Measurements from ENCODE around the gene ARNT2.
"Not testable (repeated sequence)": the region's sequence is repeated elsewhere in the genome, so short reads cannot be mapped to it uniquely, and the experiment has no call there.

The ARNT2 gene

GRCh38 chr15:80633221-80633620 is 229.0 kb downstream of the ARNT2 start:
- DNase-seq, result no peak

DNA sequence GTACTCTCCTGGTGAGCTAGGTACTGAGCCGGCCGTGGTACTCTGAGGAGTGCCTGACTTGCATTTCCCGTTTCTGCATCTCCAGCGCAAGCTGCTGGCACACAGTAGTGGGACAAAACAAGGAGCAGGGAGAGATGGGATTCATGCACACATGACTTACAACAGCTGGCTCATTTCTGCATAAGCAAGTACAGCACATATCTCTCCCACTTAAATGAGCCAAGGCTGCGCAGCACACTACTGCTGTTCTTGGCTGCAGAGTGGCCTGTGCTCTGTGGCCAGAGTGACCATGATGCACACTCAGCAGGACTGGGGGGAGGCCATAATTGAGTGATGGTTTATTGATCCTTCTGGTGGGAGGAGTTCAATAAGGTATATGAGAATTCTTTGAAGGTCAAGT is 231.8 kb downstream of the ARNT2 start:
- DNase-seq, result no peak

DNA sequence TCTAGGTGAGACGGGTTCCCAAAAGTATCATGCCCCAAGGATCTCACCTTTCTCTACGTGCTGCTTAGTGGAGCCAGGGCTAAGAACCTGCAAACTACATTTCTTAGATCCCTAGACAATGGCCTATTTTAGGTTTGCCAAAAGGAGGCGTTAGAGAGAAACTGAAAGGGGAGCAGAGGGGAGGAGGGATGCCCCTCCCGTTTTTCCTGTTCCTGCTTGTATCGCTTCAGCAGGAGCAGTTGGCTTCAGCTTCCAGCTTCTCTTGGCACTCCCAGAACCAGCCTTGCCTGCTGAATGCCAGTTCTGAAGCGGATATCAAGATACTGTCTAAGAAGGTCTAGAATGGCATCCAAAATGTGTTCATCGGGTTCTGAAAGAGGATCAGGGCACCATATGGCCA is 232.5 kb downstream of the ARNT2 start:
- no peak for DNase-seq

- no peak for DNase-seq
These were observed 233.6 kb downstream of the ARNT2 start for GRCh38 chr15:80637747-80638146.

DNA sequence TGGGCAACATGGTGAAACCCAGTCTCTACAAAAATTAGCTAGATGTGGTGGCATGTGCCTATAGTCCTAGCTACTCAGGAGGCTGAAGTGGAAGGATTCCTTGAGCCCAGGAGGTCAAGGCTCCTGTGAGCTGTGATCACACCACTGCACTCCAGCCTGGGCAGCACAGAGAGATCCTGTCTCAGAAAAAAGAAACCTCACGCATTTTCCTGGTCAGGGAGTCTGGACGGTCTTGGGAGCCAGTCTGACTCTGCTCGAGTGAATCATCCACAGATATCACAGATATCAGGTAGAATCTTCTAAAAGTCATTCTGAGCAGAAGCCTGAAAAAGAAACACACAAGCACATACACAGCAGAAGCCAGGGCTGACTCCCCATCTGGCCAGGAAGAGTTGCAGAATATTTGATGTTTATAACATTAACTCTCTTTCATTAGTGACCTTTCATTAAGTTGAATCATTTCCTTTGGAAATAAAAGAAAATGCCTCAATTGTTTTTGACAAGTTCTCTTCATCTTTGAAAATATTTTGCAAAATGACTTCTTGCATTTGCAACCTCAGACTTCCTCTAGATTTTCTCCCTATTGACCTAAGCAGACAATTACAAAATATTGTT is 234.5 kb downstream of the ARNT2 start:
- DNase-seq, result no peak

DNA sequence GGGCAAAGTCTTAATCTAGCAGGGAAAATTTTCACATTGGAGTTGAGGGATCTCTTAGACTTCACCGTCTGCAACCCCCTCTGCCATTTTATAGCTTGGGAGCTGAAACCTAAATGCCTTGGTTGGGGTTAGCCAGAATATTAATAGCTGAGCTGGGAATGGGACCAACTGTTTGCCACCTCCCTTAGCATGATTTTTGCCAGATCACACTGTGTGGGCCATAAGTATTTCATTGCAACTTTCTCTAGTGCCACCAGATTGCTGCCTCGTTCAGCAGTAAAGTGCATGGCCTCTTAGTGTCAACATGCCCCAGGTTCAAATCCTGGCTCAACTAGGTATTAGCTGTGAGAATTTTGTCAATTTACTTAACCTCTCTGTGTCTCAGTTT is 235.0 kb downstream of the ARNT2 start:
- no peak for DNase-seq

DNA sequence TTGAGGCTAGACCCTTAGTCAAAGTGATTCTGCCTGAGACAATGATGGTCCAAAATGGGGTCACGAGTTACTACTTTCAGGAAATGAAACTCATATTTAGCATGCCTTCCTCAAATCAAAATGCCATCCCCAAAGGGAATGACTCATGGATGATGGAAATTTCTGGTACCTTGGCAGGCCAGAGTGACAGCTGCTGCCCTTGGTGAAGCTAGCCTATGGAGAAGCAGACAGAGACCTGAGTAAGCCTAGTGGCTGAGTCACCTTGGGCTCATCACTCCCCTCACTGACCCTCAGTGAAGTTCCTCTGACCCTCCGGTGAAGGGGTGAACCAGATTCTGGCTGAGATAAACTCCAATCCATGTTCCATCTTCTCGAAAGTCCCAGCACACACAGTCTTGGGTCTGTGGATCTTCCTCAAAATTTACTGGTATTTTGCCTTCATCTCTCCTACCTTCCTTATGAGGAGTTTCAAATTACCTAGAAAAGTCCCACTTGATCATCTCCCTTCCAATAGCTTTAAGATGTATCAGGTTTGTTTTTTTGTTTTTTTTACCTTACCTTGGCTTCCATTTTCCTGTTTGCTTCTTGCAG is 236.4 kb downstream of the ARNT2 start:
- no peak for DNase-seq

GRCh38 chr15:80641384-80641783 is 237.2 kb downstream of the ARNT2 start:
- DNase-seq, result no peak

- DNase-seq, result no peak
These were observed 239.3 kb downstream of the ARNT2 start for GRCh38 chr15:80643431-80643951.

GRCh38 chr15:80645494-80646065 is 241.4 kb downstream of the ARNT2 start:
- DNase-seq, result no peak

- DNase-seq, result not testable (repeated sequence)
These were observed 243.2 kb downstream of the ARNT2 start for GRCh38 chr15:80647424-80647823.
